ENCODE measurements around the gene RALBP1. TPM values are rescaled to one million over a fixed set of nuclear protein-coding genes. Genes with fewer than 3 reads are reported as not detected.

Gene RALBP1
- total and polyA plus RNA-seq, 9 of the 15 experiments (the other 6 are each of a cell fraction or from before 2014, with no cell fraction given) = 10.9 to 70.0 (median 61.3) TPM

GRCh38 chr18:9474983-9475642, at the start of gene RALBP1 (continued):
- TF ChIP-seq REST (IDR thresholded peaks at IDR 0.05; ENCODE audit: borderline replicate concordance) (peak; percentile 97), REST (CRISPR knock-in tag; IDR thresholded peaks at IDR 0.05; ENCODE audit: low read depth) (0 out of 2 replicates have a peak, but pooled peaks have one; percentile 75), MYNN (IDR thresholded peaks at IDR 0.05) (no peak), MYNN (CRISPR knock-in tag; IDR thresholded peaks at IDR 0.05) (no peak), GATAD2A (IDR thresholded peaks at IDR 0.05) (no peak), ATF3 (IDR thresholded peaks at IDR 0.05) (no peak), ATF3 (CRISPR knock-in tag; conservative IDR thresholded peaks at IDR 0.05) (no peak), ZNF584 (CRISPR knock-in tag; IDR thresholded peaks at IDR 0.05; ENCODE audit: low read depth) (0 out of 2 replicates have a peak, but pooled peaks have one; percentile 49), SMAD3 (CRISPR knock-in tag; conservative IDR thresholded peaks at IDR 0.05) (no peak; the same call in none of the 2 replicates), THAP7 (CRISPR knock-in tag; IDR thresholded peaks at IDR 0.05) (no peak), TEAD4 (IDR thresholded peaks at IDR 0.05; ENCODE audit: low read length) (peak; percentile 39; the same call in 1 of the 2 replicates), TEAD4 (CRISPR knock-in tag; IDR thresholded peaks at IDR 0.05; ENCODE audit: borderline replicate concordance) (no peak), ZNF583 (CRISPR knock-in tag; IDR thresholded peaks at IDR 0.05) (0 out of 2 replicates have a peak, but pooled peaks have one; percentile 32), E2F1 (CRISPR knock-in tag; IDR thresholded peaks at IDR 0.05) (no peak), BHLHE40 (IDR thresholded peaks at IDR 0.05; ENCODE audit: low read length) (no peak), TEAD1 (CRISPR knock-in tag; IDR thresholded peaks at IDR 0.05) (peak in 1 of 2 experiments; percentile 56; a peak in 2 of 4 replicates), BRCA1 (IDR thresholded peaks at IDR 0.05) (no peak), BRCA1 (CRISPR knock-in tag; IDR thresholded peaks at IDR 0.05) (no peak), KLF1 (tag; IDR thresholded peaks at IDR 0.05) (peak; percentile 74; the same call in 1 of the 2 replicates)

Data from K562 (cell line).